ENCODE data around the gene PLA2G4A. TPM values are rescaled to one million over a fixed set of nuclear protein-coding genes. Genes with fewer than 3 reads are reported as not detected.

PLA2G4A gene
- total RNA-seq, 1 experiment from 2014 or later, result 8.6 TPM

DNA sequence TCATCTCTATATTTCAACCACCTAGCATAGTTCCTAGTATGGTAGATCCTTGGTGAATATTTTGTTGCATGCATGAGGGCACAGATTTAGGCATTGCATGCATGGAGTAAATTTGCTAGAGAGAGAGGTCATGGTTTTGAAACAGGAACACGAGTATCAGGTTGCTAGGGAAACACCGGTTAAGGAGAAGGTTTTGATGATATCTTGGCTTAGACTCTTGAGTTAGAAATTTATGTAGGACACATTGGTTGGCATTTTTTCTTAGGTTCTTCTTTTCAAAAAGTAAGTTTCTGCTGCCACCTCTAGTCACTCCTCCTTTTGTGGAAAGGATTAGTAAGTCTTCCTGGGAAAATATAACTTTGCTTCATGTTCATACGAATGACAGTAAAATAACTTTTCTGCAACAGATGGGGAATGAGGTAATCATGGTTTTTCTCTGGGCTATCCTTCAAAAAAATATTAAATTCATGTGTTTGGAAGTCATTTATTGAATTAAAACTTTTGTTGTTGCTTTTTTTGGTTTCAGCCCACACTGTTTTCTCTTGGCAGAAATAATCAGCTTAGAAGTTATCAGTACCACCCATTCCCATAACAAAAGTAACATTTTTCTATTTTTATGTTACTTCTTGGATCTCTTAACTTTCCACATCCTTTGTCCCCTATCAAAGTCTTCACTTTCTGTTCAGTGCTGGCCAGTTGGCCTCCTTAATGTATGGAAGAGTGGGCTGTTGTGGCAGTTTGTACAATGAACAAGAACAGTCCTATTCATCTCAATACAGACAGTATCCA is 97.3 kb downstream of the PLA2G4A start:
- Histone ChIP-seq H3K36me3 (ENCODE audit: control insufficient read depth in 1 of 2, insufficient read depth in 2 of 2, low read length in 2 of 2) (no peaks in the 10 kb centered on the region), H2AFZ (ENCODE audit: low read depth, low read length, poor library complexity, severe bottlenecking) (no peak overlapping the region), H3K9me3 (ENCODE audit: control insufficient read depth in 1 of 2, insufficient read depth in 1 of 2, low read depth in 1 of 2, low read length in 2 of 2) (no peaks in the 10 kb centered on the region), H3K79me2 (ENCODE audit: insufficient read depth, low read length) (no peaks in the 10 kb centered on the region), H3K27ac (ENCODE audit: low read depth, low read length) (no peak overlapping the region), H3K9me2 (ENCODE audit: insufficient read depth) (no peaks in the 10 kb centered on the region), H3K9ac (ENCODE audit: low read length) (no peak overlapping the region), H3K4me1 (ENCODE audit: control insufficient read depth in 1 of 2, insufficient read depth in 2 of 2, low read length in 2 of 2) (peaks cover 9 to 11% of the 10 kb centered on the region in 2 experiments; a peak in 2 of 4 replicates), H3K4me2 (ENCODE audit: low read length) (no peak overlapping the region), H3K27me3 (ENCODE audit: insufficient read depth, low read length) (no peaks in the 10 kb centered on the region), H4K20me1 (ENCODE audit: insufficient read depth) (no peaks in the 10 kb centered on the region), H3K4me3 (replicated peaks in 1 of 2; ENCODE audit: low read depth in 1 of 2, low read length in 2 of 2) (no peak overlapping the region)
- intact Hi-C loops (cut with micrococcal nuclease), result no loop called here
- ChIA-PET RAD21 (ENCODE audit: low non-redundant PET in 1 of 2, low total read pairs in 2 of 2, uncharacterized antibody in 2 of 2, unreplicated experiment in 2 of 2) (no interaction called here), POLR2A (no interaction called here), CTCF (no interaction called here)
- no peak for DNase-seq (ENCODE audit: low read depth, low spot score)
- BruUV-seq (replicated peaks), result no TSS peak
- TF ChIP-seq CEBPB (IDR thresholded peaks at IDR 0.05; ENCODE audit: low read depth) (no peak), EZH2phosphoT487 (IDR thresholded peaks at IDR 0.05; ENCODE audit: borderline replicate concordance) (no peak), SIN3A (IDR thresholded peaks at IDR 0.05; ENCODE audit: low read depth) (no peak), ZNF274 (IDR thresholded peaks at IDR 0.05; ENCODE audit: low read depth, low read length) (no peak), YY1 (IDR thresholded peaks at IDR 0.05; ENCODE audit: extremely low read depth, insufficient replicate concordance, low read depth, low read length) (no peak), TCF7L2 (IDR thresholded peaks at IDR 0.05; ENCODE audit: borderline replicate concordance, extremely low read depth, insufficient read depth, insufficient read length) (no peak), POLR2AphosphoS5 (IDR thresholded peaks at IDR 0.05; ENCODE audit: low read depth, low read length) (no peak)
- TF ChIP-seq, protein P1, sequence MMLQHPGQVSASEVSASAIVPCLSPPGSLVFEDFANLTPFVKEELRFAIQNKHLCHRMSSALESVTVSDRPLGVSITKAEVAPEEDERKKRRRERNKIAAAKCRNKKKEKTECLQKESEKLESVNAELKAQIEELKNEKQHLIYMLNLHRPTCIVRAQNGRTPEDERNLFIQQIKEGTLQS (IDR thresholded peaks at IDR 0.05), result no peak
- TF ChIP-seq, protein P2, sequence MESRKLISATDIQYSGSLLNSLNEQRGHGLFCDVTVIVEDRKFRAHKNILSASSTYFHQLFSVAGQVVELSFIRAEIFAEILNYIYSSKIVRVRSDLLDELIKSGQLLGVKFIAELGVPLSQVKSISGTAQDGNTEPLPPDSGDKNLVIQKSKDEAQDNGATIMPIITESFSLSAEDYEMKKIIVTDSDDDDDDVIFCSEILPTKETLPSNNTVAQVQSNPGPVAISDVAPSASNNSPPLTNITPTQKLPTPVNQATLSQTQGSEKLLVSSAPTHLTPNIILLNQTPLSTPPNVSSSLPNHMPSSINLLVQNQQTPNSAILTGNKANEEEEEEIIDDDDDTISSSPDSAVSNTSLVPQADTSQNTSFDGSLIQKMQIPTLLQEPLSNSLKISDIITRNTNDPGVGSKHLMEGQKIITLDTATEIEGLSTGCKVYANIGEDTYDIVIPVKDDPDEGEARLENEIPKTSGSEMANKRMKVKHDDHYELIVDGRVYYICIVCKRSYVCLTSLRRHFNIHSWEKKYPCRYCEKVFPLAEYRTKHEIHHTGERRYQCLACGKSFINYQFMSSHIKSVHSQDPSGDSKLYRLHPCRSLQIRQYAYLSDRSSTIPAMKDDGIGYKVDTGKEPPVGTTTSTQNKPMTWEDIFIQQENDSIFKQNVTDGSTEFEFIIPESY (IDR thresholded peaks at IDR 0.05; ENCODE audit: extremely low read depth, insufficient replicate concordance, low read length), result no peak
- ATAC-seq, result no peak
